ENCODE results near the gene TEKT5. TPM values are rescaled to one million over a fixed set of nuclear protein-coding genes. Genes with fewer than 3 reads are reported as not detected.

TEKT5 gene
- total RNA-seq, 1 donor: under 0.01 TPM

- TF ChIP-seq, protein P1, sequence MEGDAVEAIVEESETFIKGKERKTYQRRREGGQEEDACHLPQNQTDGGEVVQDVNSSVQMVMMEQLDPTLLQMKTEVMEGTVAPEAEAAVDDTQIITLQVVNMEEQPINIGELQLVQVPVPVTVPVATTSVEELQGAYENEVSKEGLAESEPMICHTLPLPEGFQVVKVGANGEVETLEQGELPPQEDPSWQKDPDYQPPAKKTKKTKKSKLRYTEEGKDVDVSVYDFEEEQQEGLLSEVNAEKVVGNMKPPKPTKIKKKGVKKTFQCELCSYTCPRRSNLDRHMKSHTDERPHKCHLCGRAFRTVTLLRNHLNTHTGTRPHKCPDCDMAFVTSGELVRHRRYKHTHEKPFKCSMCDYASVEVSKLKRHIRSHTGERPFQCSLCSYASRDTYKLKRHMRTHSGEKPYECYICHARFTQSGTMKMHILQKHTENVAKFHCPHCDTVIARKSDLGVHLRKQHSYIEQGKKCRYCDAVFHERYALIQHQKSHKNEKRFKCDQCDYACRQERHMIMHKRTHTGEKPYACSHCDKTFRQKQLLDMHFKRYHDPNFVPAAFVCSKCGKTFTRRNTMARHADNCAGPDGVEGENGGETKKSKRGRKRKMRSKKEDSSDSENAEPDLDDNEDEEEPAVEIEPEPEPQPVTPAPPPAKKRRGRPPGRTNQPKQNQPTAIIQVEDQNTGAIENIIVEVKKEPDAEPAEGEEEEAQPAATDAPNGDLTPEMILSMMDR (IDR thresholded peaks at IDR 0.05; ENCODE audit: insufficient read depth, low read depth, low read length): no peak
- H3K4me3 ChIP-seq (ENCODE audit: low read depth, low read length): no peak overlapping the region
- no peak for DNase-seq (ENCODE audit: low read depth)
Measured at GRCh38 chr16:10610499-10611184, 84.1 kb downstream of the TEKT5 start.

DNA sequence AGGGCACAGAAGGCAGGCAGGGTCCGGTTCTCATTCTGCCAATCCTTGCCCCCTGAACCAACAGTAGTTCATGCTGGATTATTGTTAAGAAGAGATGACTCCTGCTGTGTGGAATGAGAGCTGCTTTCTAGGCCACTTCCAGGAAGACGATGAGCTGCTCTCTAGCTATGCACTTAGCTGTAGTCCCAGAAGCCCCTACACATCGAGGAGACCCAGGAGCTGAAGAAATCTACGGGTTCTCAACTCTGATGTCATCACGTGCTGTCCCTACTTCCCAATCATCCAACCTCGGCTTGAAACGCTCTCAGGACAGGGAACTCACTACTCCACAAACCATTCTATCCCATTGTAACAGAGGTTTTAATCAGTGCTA, 85.3 kb downstream of the TEKT5 start:
- TF ChIP-seq, protein P1 (IDR thresholded peaks at IDR 0.05; ENCODE audit: insufficient read depth, low read depth, low read length): no peak
- peak; percentile 47 for DNase-seq (ENCODE audit: low read depth)

GRCh38 chr16:10608687-10609401, 85.9 kb downstream of the TEKT5 start:
- TF ChIP-seq, protein P1 (IDR thresholded peaks at IDR 0.05; ENCODE audit: insufficient read depth, low read depth, low read length): peak; percentile 1
- peak; percentile 10 for DNase-seq (ENCODE audit: low read depth)
- H3K4me3 ChIP-seq (ENCODE audit: low read depth, low read length): no peak overlapping the region

More for the DNA sequence above, 85.3 kb downstream of the TEKT5 start:
- no peak overlapping the region for H3K4me3 ChIP-seq (ENCODE audit: low read depth, low read length)

DNA sequence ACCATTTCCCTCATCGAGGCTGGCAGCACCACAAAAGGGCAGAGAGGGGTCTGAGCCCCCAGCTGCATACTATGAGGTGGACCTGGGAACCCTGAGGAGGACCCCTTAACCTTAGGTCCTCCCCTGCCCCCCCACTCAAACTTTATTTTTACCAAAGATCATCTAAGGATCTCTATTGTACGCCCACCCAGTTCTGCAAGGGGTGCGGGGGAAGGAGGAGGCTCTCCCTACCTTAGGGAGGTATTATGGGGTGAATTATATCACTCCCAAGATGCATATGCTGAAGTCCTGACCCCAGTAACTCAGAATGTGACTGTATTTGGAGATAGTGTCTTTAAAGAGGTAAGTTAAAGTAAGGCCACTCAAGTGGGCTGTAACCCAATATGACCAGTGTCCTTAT, 87.6 kb downstream of the TEKT5 start:
- TF ChIP-seq, protein P1 (IDR thresholded peaks at IDR 0.05; ENCODE audit: insufficient read depth, low read depth, low read length): no peak
- H3K4me3 ChIP-seq (ENCODE audit: low read depth, low read length): no peak overlapping the region
- DNase-seq (ENCODE audit: low read depth): no peak

DNA sequence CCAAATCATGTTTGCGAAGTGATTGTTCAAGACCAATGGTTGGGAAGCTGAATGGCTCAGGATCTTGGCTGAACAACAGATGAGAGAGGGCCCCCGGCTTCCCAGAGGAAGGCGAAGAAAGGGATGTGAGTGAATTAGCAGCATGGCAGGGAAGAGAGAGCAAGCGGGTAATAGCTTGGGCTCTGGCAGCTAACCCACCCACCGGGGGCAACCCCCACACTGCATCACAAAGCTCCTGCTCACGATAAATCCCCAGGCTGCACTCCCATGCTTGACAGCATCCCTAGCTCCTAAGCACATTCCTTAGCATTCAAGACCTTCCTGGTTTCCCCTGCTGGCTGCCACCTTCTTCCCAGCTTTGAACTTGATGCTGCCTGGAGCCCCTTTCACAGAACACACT, 88.1 kb downstream of the TEKT5 start:
- no peak overlapping the region for H3K4me3 ChIP-seq (ENCODE audit: low read depth, low read length)
- DNase-seq (ENCODE audit: low read depth): no peak
- TF ChIP-seq, protein P1 (IDR thresholded peaks at IDR 0.05; ENCODE audit: insufficient read depth, low read depth, low read length): no peak

GRCh38 chr16:10605636-10606035, 89.1 kb downstream of the TEKT5 start:
- DNase-seq (ENCODE audit: low read depth): no peak
- H3K4me3 ChIP-seq (ENCODE audit: low read depth, low read length): no peak overlapping the region
- TF ChIP-seq, protein P1 (IDR thresholded peaks at IDR 0.05; ENCODE audit: insufficient read depth, low read depth, low read length): no peak
